H9 (cell line): ENCODE data around the gene ZNF319. TPM values are rescaled to one million over a fixed set of nuclear protein-coding genes. Genes with fewer than 3 reads are reported as not detected.

Experiments used
- DNase-seq: peaks from one replicate; pipeline ENCODE4 v3.0.0-alpha.2; 2017
- H2AFZ ChIP-seq: one replicate; pipeline ENCODE4 v1.6.1; 2013; ENCODE audit warnings: mild to moderate bottlenecking, low read length, control low read depth, moderate library complexity
- H2AK5ac ChIP-seq: 2 replicates; pipeline ENCODE4 v1.6.1; 2013; ENCODE audit warnings: low read length, control low read depth, mixed read lengths; ENCODE audit not compliant: insufficient read length
- H2BK120ac ChIP-seq: one replicate; pipeline ENCODE4 v1.6.1; 2013; ENCODE audit warnings: low read depth, mild to moderate bottlenecking, low read length, control low read depth, inconsistent platforms; ENCODE audit not compliant: poor library complexity, severe bottlenecking
- H2BK12ac ChIP-seq: 2 replicates; pipeline ENCODE4 v1.6.1; 2013; ENCODE audit warnings: low read length, control low read depth, mixed read lengths, low read depth; ENCODE audit not compliant: insufficient read length
- H2BK15ac ChIP-seq: 2 replicates; pipeline ENCODE4 v1.6.1; 2013; ENCODE audit warnings: low read depth, low read length, control low read depth
- H2BK20ac ChIP-seq: one replicate; pipeline ENCODE4 v1.6.1; 2013; ENCODE audit warnings: low read depth, mild to moderate bottlenecking, low read length, control low read depth, inconsistent platforms; ENCODE audit not compliant: poor library complexity, severe bottlenecking
- H2BK5ac ChIP-seq: 2 replicates; pipeline ENCODE4 v1.6.1; 2013; ENCODE audit warnings: low read length, control low read depth, mixed read lengths; ENCODE audit not compliant: insufficient read length
- H3K14ac ChIP-seq: 2 replicates; pipeline ENCODE4 v1.6.1; 2013; ENCODE audit warnings: low read length, control low read depth; ENCODE audit not compliant: insufficient read depth
- H3K18ac ChIP-seq: 2 replicates; pipeline ENCODE4 v1.6.1; 2013; ENCODE audit warnings: low read depth, mild to moderate bottlenecking, mixed read lengths, low read length, control low read depth; ENCODE audit not compliant: insufficient read length
- H3K23ac ChIP-seq: 2 replicates; pipeline ENCODE4 v1.6.1; 2013; ENCODE audit warnings: low read length, control low read depth, mixed read lengths, low read depth; ENCODE audit not compliant: insufficient read length
- H3K23me2 ChIP-seq: 2 replicates; pipeline ENCODE4 v1.6.1; 2013; ENCODE audit warnings: low read depth, mild to moderate bottlenecking, mixed read lengths, low read length, control low read depth; ENCODE audit not compliant: insufficient read length, poor library complexity, severe bottlenecking
- H3K27ac ChIP-seq: 2 replicates; pipeline ENCODE4 v1.5.1; 2013; ENCODE audit warnings: low read length, control low read depth, mixed read lengths, low read depth; ENCODE audit not compliant: insufficient read length
- H3K27me3 ChIP-seq: 2 replicates; pipeline ENCODE4 v1.6.1; 2013; ENCODE audit warnings: low read length, control low read depth, inconsistent platforms; ENCODE audit not compliant: insufficient read depth
- H3K4ac ChIP-seq: 2 replicates; pipeline ENCODE4 v1.6.1; 2013; ENCODE audit warnings: low read depth, mild to moderate bottlenecking, control low read depth, inconsistent platforms, low read length, moderate library complexity
- H3K4me1 ChIP-seq: 2 replicates; pipeline ENCODE4 v1.6.1; 2013; ENCODE audit warnings: low read length, control low read depth, inconsistent platforms; ENCODE audit not compliant: insufficient read depth
- H3K4me2 ChIP-seq: 2 replicates; pipeline ENCODE4 v1.6.1; 2013; ENCODE audit warnings: low read length, control low read depth, mixed read lengths; ENCODE audit not compliant: insufficient read length, insufficient read depth
- H3K56ac ChIP-seq: 2 replicates; pipeline ENCODE4 v1.6.1; 2013; ENCODE audit warnings: low read depth, mild to moderate bottlenecking, mixed read lengths, low read length, control low read depth; ENCODE audit not compliant: insufficient read length
- H3K79me1 ChIP-seq: 2 replicates; pipeline ENCODE4 v1.6.1; 2013; ENCODE audit warnings: low read depth, mild to moderate bottlenecking, moderate library complexity, low read length, control low read depth, inconsistent platforms; ENCODE audit not compliant: insufficient read depth, poor library complexity, severe bottlenecking
- H3K79me2 ChIP-seq: 2 replicates; pipeline ENCODE4 v1.6.1; 2013; ENCODE audit warnings: low read length, control low read depth, inconsistent platforms; ENCODE audit not compliant: insufficient read depth
- H3K9ac ChIP-seq: 2 replicates; pipeline ENCODE4 v1.6.1; 2013; ENCODE audit warnings: low read length, control low read depth, mixed read lengths; ENCODE audit not compliant: insufficient read length; ENCODE audit errors: extremely low read depth
- H3K9me3 ChIP-seq: one replicate; pipeline ENCODE4 v1.6.1; 2013; ENCODE audit warnings: low read depth, low read length, inconsistent platforms; ENCODE audit not compliant: control insufficient read depth
- H3T11ph ChIP-seq: one replicate; pipeline ENCODE4 v1.6.1; 2013; ENCODE audit warnings: mild to moderate bottlenecking, low read length, control low read depth, inconsistent platforms
- H4K20me1 ChIP-seq: one replicate; pipeline ENCODE4 v1.6.1; 2013; ENCODE audit not compliant: control insufficient read depth, insufficient read length, insufficient read depth
- H4K5ac ChIP-seq: 2 replicates; pipeline ENCODE4 v1.6.1; 2013; ENCODE audit warnings: low read depth, mild to moderate bottlenecking, mixed read lengths, low read length, control low read depth; ENCODE audit not compliant: insufficient read length
- H4K8ac ChIP-seq: replicated peaks from 2 replicates; pipeline ENCODE4 v1.6.1; 2013; ENCODE audit warnings: low read length, control low read depth, mixed read lengths, low read depth; ENCODE audit not compliant: insufficient read length
- H4K91ac ChIP-seq: 2 replicates; pipeline ENCODE4 v1.6.1; 2013; ENCODE audit warnings: low read depth, mild to moderate bottlenecking, moderate library complexity, mixed read lengths, low read length, control low read depth; ENCODE audit not compliant: insufficient read length
- H3K27ac Mint-ChIP-seq, 3 experiments: 2 replicates in 2 of 3; 3 replicates in 1 of 3; pipeline ENCODE4 v1.8.0; 2020 to 2021; ENCODE audit warnings: mixed read lengths in 3 of 3, mild to moderate bottlenecking in 1 of 3, moderate library complexity in 1 of 3
- H3K27me3 Mint-ChIP-seq: 2 replicates; pipeline ENCODE4 v1.8.0; 2021; ENCODE audit warnings: low read depth, mild to moderate bottlenecking, moderate library complexity, mixed read lengths
- H3K36me3 Mint-ChIP-seq, 3 experiments: 2 replicates in 2 of 3; 3 replicates in 1 of 3; pipeline ENCODE4 v1.8.0; 2020 to 2021; ENCODE audit warnings: low read depth in 3 of 3, mixed read lengths in 3 of 3; ENCODE audit not compliant: insufficient read depth in 1 of 3
- H3K4me1 Mint-ChIP-seq, 2 experiments: 2 replicates each; pipeline ENCODE4 v1.8.0; 2020; ENCODE audit warnings: mixed read lengths in 2 of 2
- H3K4me3 Mint-ChIP-seq, 2 experiments: 2 replicates in 1 of 2; 3 replicates in 1 of 2; pipeline ENCODE4 v1.8.0; 2020 to 2021; ENCODE audit warnings: mild to moderate bottlenecking in 2 of 2, mixed read lengths in 2 of 2, moderate library complexity in 1 of 2
- H3K9me3 Mint-ChIP-seq, 2 experiments: 2 replicates in 1 of 2; 3 replicates in 1 of 2; pipeline ENCODE4 v1.8.0; 2020; ENCODE audit warnings: mild to moderate bottlenecking in 2 of 2, mixed read lengths in 2 of 2, moderate library complexity in 1 of 2
- CTCF ChIP-seq: fragments of 200-600 bp; sonication (generic); conservative IDR thresholded peaks from 3 replicates; pipeline ENCODE4 v1.8.0; 2021; ENCODE audit warnings: antibody characterized with exemption, mild to moderate bottlenecking
- WGBS: extraction: QIAGEN DNeasy Blood & Tissue Kit; methylation state at CpG from one replicate; pipeline ENCODE4 v1.1.7; 2013; ENCODE audit warnings: missing lambda C conversion rate, low lambda C conversion rate, mixed read lengths; ENCODE audit not compliant: insufficient read length; ENCODE audit errors: extremely low coverage; 5-methylcytosine and 5-hydroxymethylcytosine counted together
- total RNA-seq: library from RNA; stranded (reverse); gene quantifications from 2 replicates; pipeline ENCODE4 v1.2.1, GENCODE V29; 2021

ZNF319 gene
- total RNA-seq, 1 experiment from 2014 or later, result 5.6 TPM

- peaks cover 2% of the 10 kb centered on the region for H3K79me1 ChIP-seq
- no peak overlapping the region for H2AK5ac ChIP-seq
- Mint-ChIP-seq H3K27me3 (peaks cover 12% of the 10 kb centered on the region), H3K36me3 (peaks cover 0 to 5% (median 3%) of the 10 kb centered on the region in 3 experiments; a peak in 5 of 7 replicates), H3K27ac (peak overlapping the region in 1 of 3 experiments; percentile 96; a peak in 3 of 7 replicates), H3K4me1 (peaks cover 44 to 55% of the 10 kb centered on the region in 2 experiments), H3K9me3 (no peaks in the 10 kb centered on the region), H3K4me3 (peak overlapping the region; percentile 73 to 87)
- no peak overlapping the region for H2BK120ac ChIP-seq
- H2AFZ ChIP-seq, result no peak overlapping the region
- peak overlapping the region; percentile 32 for H3K18ac ChIP-seq
- H3K79me2 ChIP-seq, result peaks cover 2% of the 10 kb centered on the region; the same call in 1 of the 2 replicates
- no peak overlapping the region for H3K9ac ChIP-seq
- no CpG with 5 or more reads among the region's 57 CpGs for WGBS
- peaks cover 17% of the 10 kb centered on the region for H3K23me2 ChIP-seq
- H3K4ac ChIP-seq, result no peak overlapping the region
- peak overlapping the region; percentile 73 for H3K4me2 ChIP-seq
- no peak overlapping the region for H2BK20ac ChIP-seq
- no peak overlapping the region for H3T11ph ChIP-seq
- DNase-seq, result peak; percentile 76
- TF ChIP-seq CTCF, result no peak
- H2BK12ac ChIP-seq, result no peak overlapping the region
- H2BK5ac ChIP-seq, result no peak overlapping the region
- H3K9me3 ChIP-seq, result no peaks in the 10 kb centered on the region
- no peak overlapping the region for H2BK15ac ChIP-seq
- H3K4me1 ChIP-seq, result peaks cover 18% of the 10 kb centered on the region; the same call in 1 of the 2 replicates
- no peak overlapping the region for H3K23ac ChIP-seq
- no peak overlapping the region for H3K27ac ChIP-seq
- H3K56ac ChIP-seq, result no peak overlapping the region
- H3K27me3 ChIP-seq, result no peaks in the 10 kb centered on the region
- no peak overlapping the region for H4K8ac ChIP-seq
- peak overlapping the region; percentile 62; the same call in 1 of the 2 replicates for H3K14ac ChIP-seq
- no peak overlapping the region for H4K5ac ChIP-seq
- no peak overlapping the region for H4K91ac ChIP-seq
- H4K20me1 ChIP-seq, result no peaks in the 10 kb centered on the region
These were observed 24.2 kb upstream of the ZNF319 start for GRCh38 chr16:58024486-58025350.
